Fibroblast of the aortic adventitia (primary cell): ENCODE measurements around the gene C3orf70. TPM values are rescaled to one million over a fixed set of nuclear protein-coding genes. Genes with fewer than 3 reads are reported as not detected.

Source experiments
- DNase-seq: peaks from one replicate; pipeline ENCODE4 v3.0.0-alpha.2; 2010; ENCODE audit warnings: low read depth
- H3K4me3 ChIP-seq: 2 replicates; pipeline ENCODE4 v1.5.1; 2011; ENCODE audit warnings: low read depth, mild to moderate bottlenecking, control low read depth, low read length, moderate library complexity
- total RNA-seq: library from RNA; depleted of rRNA; stranded (reverse); fragments of >200 nt; gene quantifications from 2 replicates; pipeline ENCODE4 v1.2.3, GENCODE V29; 2012; ENCODE audit warnings: low replicate concordance
- TF ChIP-seq, protein P1 (sequence below): IDR thresholded peaks from 2 replicates; pipeline ENCODE4 v1.5.1; 2011; ENCODE audit warnings: mild to moderate bottlenecking, low read length, control low read depth, inconsistent platforms; ENCODE audit not compliant: insufficient read depth

The C3orf70 gene
- total RNA-seq, 1 donor, result 1.1 TPM

GRCh38 chr3:185029086-185029485, 123.8 kb downstream of the C3orf70 start:
- no peak for DNase-seq
- TF ChIP-seq, protein P1, sequence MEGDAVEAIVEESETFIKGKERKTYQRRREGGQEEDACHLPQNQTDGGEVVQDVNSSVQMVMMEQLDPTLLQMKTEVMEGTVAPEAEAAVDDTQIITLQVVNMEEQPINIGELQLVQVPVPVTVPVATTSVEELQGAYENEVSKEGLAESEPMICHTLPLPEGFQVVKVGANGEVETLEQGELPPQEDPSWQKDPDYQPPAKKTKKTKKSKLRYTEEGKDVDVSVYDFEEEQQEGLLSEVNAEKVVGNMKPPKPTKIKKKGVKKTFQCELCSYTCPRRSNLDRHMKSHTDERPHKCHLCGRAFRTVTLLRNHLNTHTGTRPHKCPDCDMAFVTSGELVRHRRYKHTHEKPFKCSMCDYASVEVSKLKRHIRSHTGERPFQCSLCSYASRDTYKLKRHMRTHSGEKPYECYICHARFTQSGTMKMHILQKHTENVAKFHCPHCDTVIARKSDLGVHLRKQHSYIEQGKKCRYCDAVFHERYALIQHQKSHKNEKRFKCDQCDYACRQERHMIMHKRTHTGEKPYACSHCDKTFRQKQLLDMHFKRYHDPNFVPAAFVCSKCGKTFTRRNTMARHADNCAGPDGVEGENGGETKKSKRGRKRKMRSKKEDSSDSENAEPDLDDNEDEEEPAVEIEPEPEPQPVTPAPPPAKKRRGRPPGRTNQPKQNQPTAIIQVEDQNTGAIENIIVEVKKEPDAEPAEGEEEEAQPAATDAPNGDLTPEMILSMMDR, result no peak
- H3K4me3 ChIP-seq, result no peak overlapping the region

DNA sequence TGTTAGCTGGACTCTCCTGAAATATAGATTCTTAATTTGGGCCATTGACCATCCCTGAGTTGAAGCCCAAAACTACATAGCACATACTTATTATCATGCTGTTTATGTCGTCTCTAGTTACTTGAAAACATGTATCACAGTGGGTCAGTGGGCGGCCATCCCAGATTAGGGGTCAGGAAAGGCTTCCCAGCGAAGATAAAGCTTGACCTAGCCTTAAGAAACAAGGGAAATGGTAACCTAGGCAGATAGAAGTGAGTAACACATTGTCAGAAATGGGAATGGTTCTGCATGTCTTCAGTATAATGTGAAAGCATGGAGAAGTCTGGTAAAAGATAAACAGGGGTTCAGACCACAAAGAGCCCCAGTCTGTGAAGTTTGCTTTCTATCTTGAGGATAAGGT, 124.7 kb downstream of the C3orf70 start:
- TF ChIP-seq, protein P1, result no peak
- no peak overlapping the region for H3K4me3 ChIP-seq
- no peak for DNase-seq

Other genes with a start within 250 kb of the C3orf70 start
- 4.3 and 11.7 TPM in 2 replicates for gene EHHADH, start 101.0 kb upstream of the C3orf70 start, total RNA-seq
- 13.0 and 21.9 TPM in 2 replicates for gene MAP3K13, start 210.1 kb upstream of the C3orf70 start, total RNA-seq